GM12873 (cell line): ENCODE data around the gene EIF4G1.

Source experiments
- CTCF ChIP-seq: IDR thresholded peaks from 2 replicates; pipeline ENCODE4 v1.5.1; 2012; ENCODE audit warnings: low read depth, mild to moderate bottlenecking, moderate library complexity, low read length, control low read depth; ENCODE audit not compliant: insufficient read depth; ENCODE audit errors: missing control alignments

EIF4G1 gene

GRCh38 chr3:184283681-184284080, 30.7 kb upstream of the EIF4G1 start:
- no peak for TF ChIP-seq CTCF

GRCh38 chr3:184284696-184285095, 29.7 kb upstream of the EIF4G1 start:
- TF ChIP-seq CTCF, result peak; percentile 42

- TF ChIP-seq CTCF, result peak; percentile 78
Observed at GRCh38 chr3:184289426-184289938, 24.9 kb upstream of the EIF4G1 start.

- TF ChIP-seq CTCF, result no peak
Observed at GRCh38 chr3:184290331-184290730, 24.1 kb upstream of the EIF4G1 start.

- TF ChIP-seq CTCF, result no peak
Observed at GRCh38 chr3:184291044-184291737, 23.2 kb upstream of the EIF4G1 start.

GRCh38 chr3:184291738-184292445, 22.5 kb upstream of the EIF4G1 start:
- no peak for TF ChIP-seq CTCF

- TF ChIP-seq CTCF, result no peak
Observed at GRCh38 chr3:184295771-184296170, 18.6 kb upstream of the EIF4G1 start.
